HL-60/S4 (cell line): ENCODE measurements around the gene MGAT5.

ENCODE experiments used
- in situ Hi-C: fragments of 300-500 bp; cut with MboI; formaldehyde crosslinking; loops from 2 replicates; pipeline ENCODE4 v1.14.3; 2022; ENCODE audit warnings: low sequenced_read_pairs

The MGAT5 gene

GRCh38 chr2:134440336-134440909 lies 186.6 kb downstream of the MGAT5 start:
- in situ Hi-C loops = no loop called here

GRCh38 chr2:134441153-134441863 lies 187.4 kb downstream of the MGAT5 start:
- in situ Hi-C loops = no loop called here

- in situ Hi-C loops = no loop called here
Observed at GRCh38 chr2:134443814-134444480, 190.1 kb downstream of the MGAT5 start.

- in situ Hi-C loops = no loop called here
Observed at GRCh38 chr2:134445116-134445515, 191.2 kb downstream of the MGAT5 start.

DNA sequence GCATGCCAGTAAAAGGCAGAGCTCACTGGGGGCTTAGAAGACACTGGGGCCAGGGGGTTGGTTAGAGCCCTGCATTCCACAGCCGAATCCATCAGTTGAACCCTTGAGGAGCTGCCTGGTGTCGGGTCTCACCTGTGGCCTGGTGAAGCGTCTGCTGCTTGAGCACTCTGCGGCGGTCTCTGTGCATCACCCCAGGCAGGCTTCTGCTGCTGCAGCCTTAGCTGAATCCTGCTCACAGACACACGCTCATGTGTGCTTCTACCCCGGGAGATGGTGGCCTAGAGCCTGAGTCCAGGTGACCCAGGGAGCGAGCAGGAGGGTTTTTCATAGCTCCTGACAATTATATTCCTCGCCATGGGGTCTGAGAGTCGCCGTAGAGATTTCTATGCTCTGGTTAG lies 192.1 kb downstream of the MGAT5 start:
- in situ Hi-C loops = no loop called here

- in situ Hi-C loops = no loop called here
Observed at GRCh38 chr2:134446383-134447017, 192.6 kb downstream of the MGAT5 start.

DNA sequence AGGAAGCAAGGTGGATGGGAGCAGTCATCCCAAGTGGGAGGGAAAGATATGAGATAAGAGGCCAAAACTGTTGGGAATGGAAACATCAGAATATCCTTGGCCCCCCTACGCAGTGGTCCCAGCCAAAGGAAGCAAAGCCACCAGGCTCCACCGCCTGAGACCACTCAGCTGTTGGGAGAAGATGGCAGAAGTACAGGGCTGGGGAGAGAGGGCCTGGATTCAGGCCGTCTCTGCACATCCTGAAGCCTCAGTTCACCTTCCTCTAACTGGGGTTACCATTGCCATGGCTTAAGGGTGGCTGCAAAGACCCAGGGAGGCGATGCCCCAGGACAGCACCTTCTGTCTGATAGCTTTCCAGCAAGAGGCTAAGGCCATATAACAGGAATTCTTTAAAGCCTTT lies 193.8 kb downstream of the MGAT5 start:
- in situ Hi-C loops = no loop called here

DNA sequence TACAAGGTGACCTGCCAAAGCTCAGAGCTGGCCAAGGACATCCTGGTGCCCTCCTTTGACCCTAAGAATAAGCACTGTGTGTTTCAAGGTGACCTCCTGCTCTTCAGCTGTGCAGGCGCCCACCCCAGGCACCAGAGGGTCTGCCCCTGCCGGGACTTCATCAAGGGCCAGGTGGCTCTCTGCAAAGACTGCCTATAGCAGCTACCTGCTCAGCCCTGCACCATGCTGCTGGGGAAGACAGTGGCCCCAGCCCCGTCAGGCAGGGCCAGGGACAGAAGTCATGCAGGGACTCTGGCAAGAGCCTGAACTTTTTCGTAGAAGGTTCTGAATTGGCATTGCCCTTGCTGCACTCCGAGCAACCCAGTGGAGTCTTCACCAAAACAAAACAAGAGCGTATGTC lies 194.8 kb downstream of the MGAT5 start:
- in situ Hi-C loops = no loop called here

GRCh38 chr2:134449157-134449556 lies 195.3 kb downstream of the MGAT5 start:
- in situ Hi-C loops = no loop called here

- in situ Hi-C loops = no loop called here
Observed at GRCh38 chr2:134449751-134450513, 196.1 kb downstream of the MGAT5 start.

- in situ Hi-C loops = no loop called here
Observed at GRCh38 chr2:134451347-134451630, 197.4 kb downstream of the MGAT5 start.

DNA sequence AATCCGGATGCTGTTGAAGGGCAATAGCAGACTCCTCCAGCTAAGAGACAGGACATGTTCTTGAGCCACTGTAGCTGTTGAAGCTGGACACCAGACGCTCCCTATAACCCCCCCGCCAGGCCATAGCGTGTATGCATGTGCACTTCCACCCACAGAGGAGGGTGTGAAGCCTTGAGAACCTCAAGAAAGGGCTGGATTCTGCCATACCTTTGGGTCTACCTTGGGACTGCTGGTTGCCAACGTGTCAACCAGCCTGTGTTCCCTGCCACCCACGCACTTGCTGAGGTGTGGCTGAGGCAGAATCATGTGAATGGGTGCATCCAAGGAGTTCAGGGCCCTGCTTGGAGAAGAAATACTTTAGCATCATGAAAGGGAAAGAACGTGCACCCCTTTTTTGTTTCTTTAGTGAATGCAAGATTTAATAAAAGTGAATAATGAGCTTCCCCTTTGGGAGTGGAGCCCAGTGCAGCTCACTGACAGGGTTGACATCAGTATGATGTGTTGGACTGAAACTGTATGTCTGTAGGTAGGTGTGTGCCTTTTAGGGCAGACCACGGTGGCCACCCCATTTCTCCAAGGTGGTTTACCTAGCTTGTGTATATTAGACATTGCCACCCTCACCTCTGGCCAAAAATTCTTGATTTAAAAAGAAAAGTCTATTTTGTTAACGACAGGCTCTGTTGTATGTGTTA lies 198.3 kb downstream of the MGAT5 start:
- in situ Hi-C loops = no loop called here

DNA sequence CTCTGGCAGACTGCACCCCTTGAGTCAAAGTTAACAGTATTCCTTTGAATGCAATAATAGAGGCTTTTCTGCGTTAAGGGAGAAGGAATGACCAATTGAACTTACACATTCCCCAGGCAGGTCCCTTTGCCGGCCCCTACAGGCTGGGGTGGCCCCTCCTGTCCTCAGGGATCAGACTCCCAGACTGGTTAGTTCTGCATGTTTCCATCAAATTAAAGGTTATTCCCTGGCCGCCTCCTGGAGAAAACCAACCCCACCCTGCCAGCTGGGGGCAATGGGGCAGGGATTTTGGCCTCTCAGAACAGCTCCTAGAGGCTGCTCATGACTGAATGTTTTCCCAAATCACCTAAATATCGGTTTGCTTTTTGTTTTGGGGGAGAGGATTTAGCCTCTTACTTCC lies 199.6 kb downstream of the MGAT5 start:
- in situ Hi-C loops = no loop called here

GRCh38 chr2:134453973-134454372 lies 200.1 kb downstream of the MGAT5 start:
- in situ Hi-C loops = no loop called here

DNA sequence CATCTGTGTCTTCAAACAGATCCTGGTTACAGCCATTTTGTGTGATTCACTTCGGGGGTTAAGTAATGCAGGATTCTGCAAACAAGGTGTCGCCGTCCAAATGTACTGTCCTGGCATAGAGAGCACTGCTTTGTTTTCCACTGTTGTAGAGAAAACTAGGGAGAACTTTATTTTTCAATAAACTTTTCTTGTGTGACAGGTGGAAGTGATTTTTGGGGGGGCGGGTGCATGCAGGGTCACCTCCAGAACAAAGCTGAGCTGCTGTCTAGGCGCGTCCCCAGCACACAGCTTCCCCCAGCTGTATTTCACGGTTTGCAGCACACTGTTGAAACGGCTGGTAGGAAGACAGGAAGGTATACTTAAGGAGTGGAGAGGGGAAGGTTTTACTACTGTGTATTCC lies 200.6 kb downstream of the MGAT5 start:
- in situ Hi-C loops = no loop called here

- in situ Hi-C loops = no loop called here
Observed at GRCh38 chr2:134454931-134455330, 201.1 kb downstream of the MGAT5 start.

- in situ Hi-C loops = no loop called here
Observed at GRCh38 chr2:134455426-134455825, 201.6 kb downstream of the MGAT5 start.

DNA sequence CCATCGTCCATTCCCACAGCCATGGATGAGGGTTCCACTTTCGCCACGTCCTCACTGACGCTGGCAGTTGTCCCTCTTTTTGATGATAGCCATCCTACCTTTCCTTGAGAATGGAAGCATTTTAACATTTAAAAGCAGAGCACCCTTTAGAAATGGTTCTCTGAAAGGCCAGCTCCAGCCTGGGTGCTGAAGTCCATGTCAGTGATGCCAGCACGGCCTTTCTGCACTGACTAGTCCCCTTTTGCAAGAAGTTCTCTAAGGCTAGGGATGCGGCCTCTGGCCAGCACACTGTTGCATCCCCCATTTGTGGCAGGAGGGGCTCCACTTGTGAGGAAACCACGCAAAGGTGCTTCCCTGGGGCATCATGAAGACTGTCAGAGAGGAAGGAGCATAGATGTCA lies 203.5 kb downstream of the MGAT5 start:
- in situ Hi-C loops = no loop called here

- in situ Hi-C loops = no loop called here
Observed at GRCh38 chr2:134457765-134458472, 204.0 kb downstream of the MGAT5 start.

- in situ Hi-C loops = no loop called here
Observed at GRCh38 chr2:134458473-134458853, 204.6 kb downstream of the MGAT5 start.
